GM12878 (cell line): ENCODE results near the gene MAN2B2. TPM values are rescaled to one million over a fixed set of nuclear protein-coding genes. Genes with fewer than 3 reads are reported as not detected.

ENCODE experiments used
- ATAC-seq: fragments of 200-7000 bp; cut with Tn5 transposase; 3 replicates; pipeline ENCODE4 v1.9.1; 2020; ENCODE audit warnings: mild to moderate bottlenecking, moderate library complexity
- BruUV-seq: library from RNA; stranded (reverse); fragments of 400-500 nt; replicated peaks from 2 replicates; lab custom pipeline; 2021; lab: Mats Ljungman, UMichigan
- CTCF ChIA-PET: fragments of 300-600 bp; sonication (Branson Sonifier 250); formaldehyde crosslinking; extraction: SDS; loops from one replicate; lab custom pipeline; 2021; ENCODE audit warnings: inconsistent platforms; lab: Yijun Ruan, JAX
- POLR2A ChIA-PET: fragments of 350-600 bp; formaldehyde crosslinking; extraction: SDS; loops from one replicate; lab custom pipeline; 2021; ENCODE audit warnings: inconsistent platforms; lab: Charles Lee
- RAD21 ChIA-PET: fragments of 300-600 bp; sonication (Branson Sonifier 250); formaldehyde crosslinking; loops from one replicate; lab custom pipeline; 2023; ENCODE audit warnings: antibody characterized with exemption; ENCODE audit not compliant: unreplicated experiment; lab: Charles Lee
- SMC1A ChIA-PET: fragments of 300-600 bp; sonication (Branson Sonifier 250); formaldehyde crosslinking; loops from one replicate; lab custom pipeline; 2023; ENCODE audit not compliant: unreplicated experiment, uncharacterized antibody; lab: Charles Lee
- DNase-seq: peaks from one replicate; pipeline ENCODE4 v3.0.0-alpha.2; 2011; ENCODE audit warnings: low read depth, low spot score
- FAIRE-seq: peaks from 3 replicates; lab custom pipeline; 2011; peaks lifted over from hg19 to GRCh38; lab: Jason Lieb, UNC
- H2AFZ ChIP-seq: 2 replicates; pipeline ENCODE4 v1.6.0; 2011; ENCODE audit warnings: low read depth, low read length, control low read depth; ENCODE audit not compliant: control insufficient read depth
- H3K27ac ChIP-seq: 2 replicates; pipeline ENCODE4 v1.5.1; 2011; ENCODE audit warnings: control low read depth; ENCODE audit not compliant: control insufficient read depth, insufficient read depth
- H3K27me3 ChIP-seq, 2 experiments: replicated peaks in 1 of 2; 2 replicates each; pipeline versions ENCODE4 v1.6.0 to v1.6.1; 2011; ENCODE audit warnings: low read length in 1 of 2; ENCODE audit not compliant: control insufficient read depth in 2 of 2, insufficient read depth in 2 of 2
- H3K36me3 ChIP-seq, 2 experiments: 2 replicates each; pipeline ENCODE4 v1.5.1; 2011; ENCODE audit warnings: low read length in 1 of 2; ENCODE audit not compliant: control insufficient read depth in 2 of 2, insufficient read depth in 2 of 2
- H3K4me1 ChIP-seq: 2 replicates; pipeline ENCODE4 v1.6.1; 2011; ENCODE audit warnings: mild to moderate bottlenecking, low read length, moderate library complexity, mixed read lengths; ENCODE audit not compliant: control insufficient read depth, insufficient read depth
- H3K4me2 ChIP-seq: 2 replicates; pipeline ENCODE4 v1.6.0; 2011; ENCODE audit warnings: control low read depth; ENCODE audit not compliant: control insufficient read depth, insufficient read depth
- H3K4me3 ChIP-seq: fragments of 200-600 bp; sonication (generic); 2 replicates; pipeline ENCODE4 v1.5.1; 2016
- H3K79me2 ChIP-seq: 2 replicates; pipeline ENCODE4 v1.6.0; 2011; ENCODE audit warnings: low read length; ENCODE audit not compliant: control insufficient read depth, insufficient read depth
- H3K9ac ChIP-seq: 2 replicates; pipeline ENCODE4 v1.8.0; 2011; ENCODE audit warnings: low read length, control low read depth, mixed read lengths; ENCODE audit not compliant: control insufficient read depth, insufficient read depth
- H3K9me3 ChIP-seq: replicated peaks from 3 replicates; pipeline ENCODE4 v1.5.1; 2011; ENCODE audit warnings: mild to moderate bottlenecking, low read length; ENCODE audit not compliant: control insufficient read depth, insufficient read depth
- H4K20me1 ChIP-seq: 2 replicates; pipeline ENCODE4 v1.6.0; 2011; ENCODE audit not compliant: control insufficient read depth, insufficient read depth
- ATF3 ChIP-seq: IDR thresholded peaks from 2 replicates; pipeline ENCODE4 v1.6.1; 2011; ENCODE audit warnings: low read depth, mild to moderate bottlenecking, low read length, moderate library complexity, borderline replicate concordance; ENCODE audit errors: extremely low read depth
- ATF7 ChIP-seq: fragments of 450-650 bp; IDR thresholded peaks from 2 replicates; pipeline ENCODE4 v1.6.1; 2016; ENCODE audit warnings: low read depth, mild to moderate bottlenecking
- CREB1 ChIP-seq: IDR thresholded peaks from 2 replicates; pipeline ENCODE4 v1.6.1; 2012; ENCODE audit warnings: low read depth, mild to moderate bottlenecking, inconsistent platforms
- E2F4 ChIP-seq: IDR thresholded peaks from 2 replicates; pipeline ENCODE4 v1.6.1; 2012; ENCODE audit warnings: low read depth, low read length, improper control_type of control experiment
- JUND ChIP-seq: IDR thresholded peaks from 2 replicates; pipeline ENCODE4 v1.6.1; 2012; ENCODE audit warnings: low read depth, mild to moderate bottlenecking, low read length, improper control_type of control experiment, moderate library complexity
- KDM1A ChIP-seq: fragments of 200-600 bp; sonication (generic); IDR thresholded peaks from 2 replicates; pipeline ENCODE4 v1.6.1; 2016; ENCODE audit warnings: borderline replicate concordance
- MEF2A ChIP-seq: IDR thresholded peaks from 2 replicates; pipeline ENCODE4 v1.6.1; 2011; ENCODE audit warnings: low read depth, mild to moderate bottlenecking, low read length, moderate library complexity; ENCODE audit not compliant: insufficient read depth
- POLR2AphosphoS5 ChIP-seq: IDR thresholded peaks from 2 replicates; pipeline ENCODE4 v1.6.1; 2011; ENCODE audit warnings: mild to moderate bottlenecking, low read length, inconsistent platforms
- RAD21 ChIP-seq: IDR thresholded peaks from 2 replicates; pipeline ENCODE4 v1.6.1; 2011; ENCODE audit warnings: mild to moderate bottlenecking, low read depth, low read length, moderate library complexity; ENCODE audit not compliant: insufficient read depth
- STAT3 ChIP-seq: IDR thresholded peaks from 2 replicates; pipeline ENCODE4 v1.6.1; 2011; ENCODE audit warnings: low read depth, low read length, improper control_type of control experiment
- TAF1 ChIP-seq: IDR thresholded peaks from 2 replicates; pipeline ENCODE4 v1.6.1; 2011; ENCODE audit warnings: mild to moderate bottlenecking, low read depth, low read length, borderline replicate concordance
- TBL1XR1 ChIP-seq: IDR thresholded peaks from 2 replicates; pipeline ENCODE4 v1.6.1; 2012; ENCODE audit warnings: low read depth, low read length, improper control_type of control experiment
- ZBTB33 ChIP-seq: fragments of 450-650 bp; IDR thresholded peaks from 2 replicates; pipeline ENCODE4 v1.6.1; 2017; ENCODE audit warnings: mild to moderate bottlenecking
- ZNF274 ChIP-seq: IDR thresholded peaks from one replicate; pipeline ENCODE4 v1.8.0; 2011; ENCODE audit not compliant: insufficient read length, insufficient read depth
- ZNF384 ChIP-seq: IDR thresholded peaks from 2 replicates; pipeline ENCODE4 v1.6.1; 2012; ENCODE audit warnings: low read depth, mild to moderate bottlenecking, low read length, improper control_type of control experiment, borderline replicate concordance
- WGBS: methylation state at CpG from one replicate; pipeline ENCODE4 v1.1.6; 2016; ENCODE audit warnings: low lambda C conversion rate; ENCODE audit not compliant: insufficient replicate concordance, insufficient coverage; ENCODE audit errors: missing lambda C conversion rate; 5-methylcytosine and 5-hydroxymethylcytosine counted together
- in situ Hi-C: fragments of 300-500 bp; cut with MboI; formaldehyde crosslinking; loops from 9 replicates; pipeline ENCODE4 v1.14.3; 2018; ENCODE audit warnings: mixed read lengths
- intact Hi-C: fragments of 100-400 bp; cut with micrococcal nuclease; formaldehyde crosslinking; loops from one replicate; pipeline ENCODE4 v1.14.2; 2022; ENCODE audit not compliant: unreplicated experiment
- polyA plus RNA-seq, 11 experiments: library from polyadenylated mRNA; depleted of rRNA in 4 of 11; unstranded in 6 of 11; stranded (reverse) in 5 of 11; fragments of >200 nt; fragmentation: Nextera tagmentation in 4 of 11; fragmentation: Illumina TruSeq in 1 of 11; extraction: Ambion mirVana in 4 of 11; extraction: Trizol in 1 of 11; gene quantifications; 1 replicate in 1 of 11; 2 replicates in 10 of 11; pipeline versions ENCODE4 v1.2.1 to v1.2.3, GENCODE V29; 2011 to 2016; ENCODE audit warnings: inconsistent platforms in 2 of 11, missing spikeins in 2 of 11, low read depth in 1 of 11
- total RNA-seq, 4 experiments: library from RNA; depleted of rRNA in 3 of 4; stranded (reverse); fragments of >200 nt in 3 of 4; fragmentation: Illumina TruSeq in 1 of 4; extraction: Trizol in 1 of 4; gene quantifications; 2 replicates each; pipeline versions ENCODE4 v1.2.1 to v1.2.3, GENCODE V29; 2013 to 2021

The MAN2B2 gene
- total and polyA plus RNA-seq, 10 of the 15 experiments (the other 5 are each of a cell fraction or from before 2014, with no cell fraction given), result 0.47 to 14.5 (median 7.0) TPM

- in situ Hi-C loops (no loop called here), intact Hi-C loops (no loop called here)
- DNase-seq (no peak), FAIRE-seq (no peak), ATAC-seq (no peak)
- Histone ChIP-seq H3K9ac (no peak overlapping the region), H3K27ac (no peak overlapping the region), H3K4me3 (no peak overlapping the region), H3K4me2 (no peak overlapping the region), H3K36me3 (no peaks in the 10 kb centered on the region), H3K4me1 (no peaks in the 10 kb centered on the region), H4K20me1 (no peaks in the 10 kb centered on the region), H3K27me3 (peaks cover 0 to 2% of the 10 kb centered on the region in 2 experiments; a peak in 2 of 4 replicates), H3K79me2 (no peaks in the 10 kb centered on the region), H3K9me3 (no peaks in the 10 kb centered on the region; the same call in 2 of the 3 replicates), H2AFZ (no peak overlapping the region)
- BruUV-seq, result no TSS peak
- 30% methylated on average over 9 of the region's 9 CpGs for WGBS
- ChIA-PET POLR2A (no interaction called here), SMC1A (no interaction called here), CTCF (no interaction called here), RAD21 (no interaction called here)
- TF ChIP-seq JUND, result no peak
- no peak for TF ChIP-seq E2F4
- no peak for TF ChIP-seq ZNF384
- TF ChIP-seq CREB1, result no peak
- TF ChIP-seq KDM1A, result no peak
- TF ChIP-seq STAT3, result no peak
- no peak for TF ChIP-seq POLR2AphosphoS5
- no peak for TF ChIP-seq RAD21
- TF ChIP-seq ATF7, result no peak
- TF ChIP-seq ZNF274, result no peak
- no peak for TF ChIP-seq TBL1XR1
- no peak for TF ChIP-seq MEF2A
- TF ChIP-seq TAF1, result no peak
- TF ChIP-seq ZBTB33, result no peak
- TF ChIP-seq ATF3, result no peak
Observed at GRCh38 chr4:6530964-6531363, 44.0 kb upstream of the MAN2B2 start.
